GM18867 (cell line): ENCODE results near the gene LDAH.
A peak's percentile ranks its signal among the peaks of the same experiment; 100 is the strongest.

ENCODE experiments used
- ATAC-seq: cut with Tn5 transposase; IDR thresholded peaks from one replicate; pipeline ENCODE4 v1.9.1; 2021; ENCODE audit warnings: mild to moderate bottlenecking, moderate library complexity; ENCODE audit not compliant: unreplicated experiment

Gene LDAH

GRCh38 chr2:20669562-20670314, 153.2 kb downstream of the LDAH start:
- no peak for ATAC-seq

- no peak for ATAC-seq
Observed at GRCh38 chr2:20668871-20669475, 153.9 kb downstream of the LDAH start.

DNA sequence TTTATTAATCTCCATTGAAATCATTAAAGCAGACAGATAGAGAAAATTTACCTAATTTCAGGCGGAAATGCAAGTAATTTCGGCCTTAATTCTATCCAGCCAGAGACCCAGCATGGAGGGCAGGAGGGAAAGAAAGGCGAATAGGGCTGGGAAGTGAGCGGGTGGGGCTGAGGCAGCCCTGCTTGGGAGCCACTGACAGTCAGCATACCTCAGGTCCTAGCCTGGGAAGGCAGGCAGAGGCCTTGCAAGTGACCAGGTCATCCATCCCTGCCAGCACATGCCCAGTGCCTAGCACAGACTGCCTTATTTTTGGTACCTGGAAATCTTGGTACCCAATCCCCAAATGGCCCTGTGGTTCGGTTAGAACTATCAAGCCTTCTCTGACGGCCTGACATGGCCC, 154.4 kb downstream of the LDAH start:
- ATAC-seq = no peak

DNA sequence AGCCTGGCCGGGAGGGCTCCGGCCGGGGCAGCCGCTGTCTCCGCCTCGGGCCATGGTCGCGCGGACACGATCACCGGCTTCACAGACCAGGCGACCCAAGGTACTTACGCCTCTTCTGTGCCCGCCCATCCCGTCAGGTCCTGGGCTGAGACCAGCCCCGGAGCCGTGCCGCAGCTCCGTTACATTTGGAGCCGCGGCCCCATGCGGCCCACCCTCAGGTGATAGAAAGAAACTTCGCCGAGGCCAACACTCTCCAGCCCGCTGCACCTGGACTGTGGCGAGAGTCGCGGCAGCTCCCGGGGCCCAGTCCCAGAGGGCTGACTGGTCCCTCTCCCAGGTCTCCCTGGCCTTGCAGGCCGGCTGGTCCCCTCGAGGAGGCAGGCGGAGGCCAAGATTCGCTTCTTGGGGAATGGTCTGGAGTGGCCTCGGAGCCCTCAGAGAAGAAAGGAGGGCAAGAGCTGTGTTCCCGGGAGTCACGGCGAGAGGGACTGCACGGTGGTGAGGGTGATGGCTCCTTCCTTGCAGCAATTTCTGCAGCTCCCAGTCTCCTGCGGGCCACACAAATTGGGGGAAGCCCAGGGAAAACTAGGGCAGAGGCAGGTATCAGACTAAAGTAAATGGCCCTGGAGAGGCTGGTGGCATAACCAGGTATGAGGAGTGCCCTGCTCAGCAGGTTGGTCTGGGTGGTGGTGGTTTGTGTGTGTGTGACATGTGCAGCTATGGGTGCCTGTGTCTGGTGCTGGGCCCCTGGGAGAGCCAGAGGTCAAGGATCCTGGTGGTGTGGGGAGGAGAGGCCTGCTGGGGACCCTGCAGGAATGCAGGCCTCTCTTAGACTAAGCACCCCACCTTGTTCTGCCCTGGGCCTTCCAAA, 155.1 kb downstream of the LDAH start:
- peak; percentile 26 for ATAC-seq

DNA sequence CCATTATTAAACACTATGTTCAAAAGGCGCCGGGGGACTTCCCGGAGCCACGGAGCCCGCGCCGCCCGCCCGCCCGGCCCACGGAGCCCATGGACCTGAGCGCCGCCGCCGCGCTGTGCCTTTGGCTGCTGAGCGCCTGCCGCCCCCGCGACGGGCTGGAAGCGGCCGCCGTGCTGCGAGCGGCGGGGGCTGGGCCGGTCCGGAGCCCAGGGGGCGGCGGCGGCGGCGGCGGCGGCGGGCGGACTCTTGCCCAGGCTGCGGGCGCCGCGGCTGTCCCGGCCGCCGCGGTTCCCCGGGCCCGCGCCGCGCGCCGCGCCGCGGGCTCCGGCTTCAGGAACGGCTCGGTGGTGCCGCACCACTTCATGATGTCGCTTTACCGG, 155.8 kb downstream of the LDAH start:
- peak; percentile 27 for ATAC-seq

- ATAC-seq = peak; percentile 25
Observed at GRCh38 chr2:20666304-20667150, 156.4 kb downstream of the LDAH start, which contains the start of gene GDF7. Gene GDF7, plus strand, starts transcription at chr2:20667144. Its CDS starts 96 bp downstream, at chr2:20667240.

- ATAC-seq = no peak
Observed at GRCh38 chr2:20666005-20666303, 156.9 kb downstream of the LDAH start.

- no peak for ATAC-seq
Observed at GRCh38 chr2:20665243-20666004, 157.5 kb downstream of the LDAH start.

GRCh38 chr2:20664431-20665242, 158.3 kb downstream of the LDAH start:
- ATAC-seq = no peak

- ATAC-seq = no peak
Observed at GRCh38 chr2:20664071-20664390, 158.9 kb downstream of the LDAH start.

DNA sequence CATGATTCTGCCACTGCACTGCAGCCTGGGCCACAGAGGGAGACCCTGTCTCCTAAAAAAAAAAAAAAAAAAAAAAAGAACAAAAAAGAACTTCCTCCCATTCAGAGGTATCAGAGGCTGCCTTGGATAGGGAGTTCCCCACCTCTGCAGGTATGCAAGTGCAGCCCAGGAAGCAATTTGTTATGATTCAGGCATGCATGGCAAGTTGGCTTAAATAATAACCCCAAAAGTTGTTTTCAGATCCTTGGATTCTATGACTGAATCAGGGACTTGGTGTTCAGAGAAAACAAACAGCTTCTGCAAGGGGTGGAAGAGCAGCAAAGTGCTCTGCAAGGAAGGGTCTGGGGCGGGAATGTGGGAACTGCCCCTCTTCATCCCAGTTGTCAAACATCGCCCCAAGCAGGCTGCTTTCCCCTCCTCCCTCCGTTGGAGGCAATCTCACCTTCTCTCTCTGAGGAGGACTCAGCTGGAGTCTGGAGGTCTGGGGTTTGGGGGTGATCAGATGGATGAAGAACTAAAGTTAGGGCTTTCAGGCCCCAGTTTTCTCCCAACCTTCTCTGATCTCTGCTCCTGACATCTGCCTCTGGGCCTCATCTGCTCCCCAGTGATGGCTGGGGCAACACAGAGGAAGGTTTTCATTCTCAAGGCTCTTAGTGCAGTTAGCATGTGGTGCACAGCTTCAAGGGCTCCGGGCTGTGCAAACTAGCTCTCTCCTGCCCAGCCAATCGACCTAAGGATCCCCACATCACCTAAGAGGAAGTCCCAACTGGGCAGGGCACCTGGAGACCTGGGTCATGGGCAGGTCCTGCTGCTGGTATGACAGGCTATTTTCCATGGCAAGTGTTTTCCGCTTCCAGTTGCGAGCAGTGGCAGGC, 159.5 kb downstream of the LDAH start:
- no peak for ATAC-seq

- ATAC-seq = no peak
Observed at GRCh38 chr2:20662308-20662937, 160.5 kb downstream of the LDAH start.

GRCh38 chr2:20661421-20662307, 161.2 kb downstream of the LDAH start:
- ATAC-seq = peak; percentile 61

DNA sequence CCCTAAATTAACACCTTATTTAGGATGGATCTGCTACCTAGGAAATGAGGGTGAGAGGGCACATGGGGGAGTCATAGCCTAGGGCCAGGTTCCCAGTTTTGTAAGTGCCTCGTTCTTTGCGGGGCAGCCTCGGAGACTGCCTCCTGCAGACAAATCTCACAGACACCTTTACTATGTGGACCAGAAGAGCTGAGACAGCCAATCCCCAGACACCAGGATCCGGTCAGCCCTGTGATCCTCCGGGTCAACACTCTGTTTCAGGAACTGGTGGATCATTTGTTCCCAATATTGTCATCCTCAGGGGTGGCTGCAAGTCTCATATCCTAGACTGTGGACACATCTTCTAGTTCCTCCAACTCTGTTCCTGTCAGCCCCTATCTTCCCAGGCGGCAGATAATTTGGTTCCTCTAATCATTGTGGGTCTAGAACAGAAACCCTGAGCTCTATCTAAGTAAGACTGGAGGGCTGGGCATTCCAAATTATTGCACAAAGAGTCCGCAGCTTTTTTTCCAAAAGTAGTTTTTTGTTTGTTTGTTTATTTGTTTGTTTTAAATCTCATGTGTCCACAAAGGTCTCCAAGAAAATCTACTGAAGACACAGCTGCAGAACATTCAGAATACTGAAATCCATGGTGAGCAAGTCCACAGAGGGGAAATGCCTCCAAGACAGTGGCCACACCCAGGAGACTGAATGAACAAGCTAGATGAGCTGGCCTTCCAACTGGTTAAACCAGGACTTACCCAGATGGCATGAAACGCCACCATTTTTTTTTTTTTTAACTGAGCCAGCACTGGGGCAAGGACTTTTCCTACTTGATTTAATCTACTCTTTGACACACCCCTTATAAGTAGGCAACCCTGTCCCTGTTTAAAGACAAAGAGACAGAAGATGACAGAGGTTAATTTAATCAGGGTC, 162.1 kb downstream of the LDAH start:
- ATAC-seq = no peak

DNA sequence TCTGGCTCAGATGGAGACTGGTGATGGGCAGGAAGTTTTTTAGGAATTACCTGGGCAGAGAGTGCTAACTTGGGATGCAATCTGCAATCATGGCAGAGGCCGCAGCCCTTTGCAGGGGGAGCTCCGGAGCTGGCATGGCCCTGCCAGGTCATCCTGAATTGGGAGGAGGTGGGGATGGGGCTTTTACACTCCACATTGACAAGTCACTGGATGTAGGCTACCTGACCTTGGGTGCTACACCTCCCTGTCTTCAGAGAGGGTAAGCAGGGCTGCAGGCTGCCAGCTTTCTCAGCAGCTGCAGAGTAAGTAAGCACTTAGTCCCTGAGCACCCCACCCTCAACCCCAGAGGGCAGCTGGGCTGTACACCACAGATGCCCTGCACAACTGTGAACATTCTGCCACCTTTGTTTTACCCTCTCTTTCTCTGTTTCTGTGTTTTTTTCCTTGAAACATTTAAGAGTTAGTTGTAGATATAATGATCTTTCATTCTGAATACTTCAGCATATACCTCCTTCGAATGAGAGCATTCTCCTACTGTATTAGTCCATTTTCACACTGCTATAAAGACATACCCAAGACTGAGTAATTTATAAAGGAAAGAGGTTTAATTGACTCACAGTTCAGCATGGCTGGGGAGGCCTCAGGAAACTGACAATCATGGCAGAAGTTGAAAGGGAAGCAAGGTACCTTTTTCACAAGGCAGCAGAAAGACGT, 165.2 kb downstream of the LDAH start:
- ATAC-seq = no peak
